ENCODE data around the gene PFKFB4. TPM values are rescaled to one million over a fixed set of nuclear protein-coding genes. Genes with fewer than 3 reads are reported as not detected.

PFKFB4 gene
- total RNA-seq, 3 donors from 2014 or later: 1.8 to 6.9 (median 5.2) TPM

DNA sequence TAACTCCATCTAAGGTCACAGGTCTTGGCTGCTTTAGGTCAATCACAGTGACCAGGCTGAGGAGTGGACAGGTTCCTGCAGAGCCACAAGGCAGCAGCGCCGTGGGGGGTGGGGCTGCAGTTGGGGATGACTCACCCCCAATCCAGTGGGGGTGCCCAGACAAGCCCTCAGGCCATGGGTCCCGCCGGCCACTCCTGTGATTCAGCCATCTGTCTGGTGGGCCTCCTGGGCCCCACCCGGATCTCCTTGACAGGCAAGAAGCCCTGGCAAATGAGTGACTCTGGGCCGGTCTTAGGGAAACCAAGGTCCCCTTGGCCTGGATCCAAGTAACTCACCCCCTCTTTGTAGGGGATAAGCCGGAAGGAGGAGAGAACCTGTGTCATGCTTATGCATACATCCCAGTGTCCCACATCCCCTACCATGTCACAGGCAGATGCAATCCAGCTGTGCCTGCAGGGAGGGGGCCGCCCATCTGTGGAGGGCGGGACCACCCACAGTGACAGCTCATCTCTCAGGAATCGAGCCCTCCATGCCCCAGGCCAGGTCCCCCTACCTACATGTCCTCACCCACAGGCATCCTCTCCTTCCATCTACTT, 39.0 kb upstream of the PFKFB4 start:
- DNase-seq (ENCODE audit: low spot score in 2 of 2): peak; percentile 43 to 63
- Histone ChIP-seq H3K4me3 (peak overlapping the region in 2 of 3 donors; percentile 56 to 74), H3K4me1 (peaks cover 14 to 15% of the 10 kb centered on the region in 2 donors), H3K9me3 (no peaks in the 10 kb centered on the region), H3K27ac (peak overlapping the region; percentile 91 to 94), H3K36me3 (peaks cover 3% of the 10 kb centered on the region), H3K27me3 (peaks cover 0 to 2% of the 10 kb centered on the region in 2 donors)
- intact Hi-C loops (cut with DNase I; ENCODE audit: low total_unique reads): no loop called here
- TF ChIP-seq POLR2AphosphoS5 (IDR thresholded peaks at IDR 0.05) (no peak), POLR2A (IDR thresholded peaks at IDR 0.05) (no peak)
- TF ChIP-seq, protein P1, sequence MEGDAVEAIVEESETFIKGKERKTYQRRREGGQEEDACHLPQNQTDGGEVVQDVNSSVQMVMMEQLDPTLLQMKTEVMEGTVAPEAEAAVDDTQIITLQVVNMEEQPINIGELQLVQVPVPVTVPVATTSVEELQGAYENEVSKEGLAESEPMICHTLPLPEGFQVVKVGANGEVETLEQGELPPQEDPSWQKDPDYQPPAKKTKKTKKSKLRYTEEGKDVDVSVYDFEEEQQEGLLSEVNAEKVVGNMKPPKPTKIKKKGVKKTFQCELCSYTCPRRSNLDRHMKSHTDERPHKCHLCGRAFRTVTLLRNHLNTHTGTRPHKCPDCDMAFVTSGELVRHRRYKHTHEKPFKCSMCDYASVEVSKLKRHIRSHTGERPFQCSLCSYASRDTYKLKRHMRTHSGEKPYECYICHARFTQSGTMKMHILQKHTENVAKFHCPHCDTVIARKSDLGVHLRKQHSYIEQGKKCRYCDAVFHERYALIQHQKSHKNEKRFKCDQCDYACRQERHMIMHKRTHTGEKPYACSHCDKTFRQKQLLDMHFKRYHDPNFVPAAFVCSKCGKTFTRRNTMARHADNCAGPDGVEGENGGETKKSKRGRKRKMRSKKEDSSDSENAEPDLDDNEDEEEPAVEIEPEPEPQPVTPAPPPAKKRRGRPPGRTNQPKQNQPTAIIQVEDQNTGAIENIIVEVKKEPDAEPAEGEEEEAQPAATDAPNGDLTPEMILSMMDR (IDR thresholded peaks at IDR 0.05): no peak

DNA sequence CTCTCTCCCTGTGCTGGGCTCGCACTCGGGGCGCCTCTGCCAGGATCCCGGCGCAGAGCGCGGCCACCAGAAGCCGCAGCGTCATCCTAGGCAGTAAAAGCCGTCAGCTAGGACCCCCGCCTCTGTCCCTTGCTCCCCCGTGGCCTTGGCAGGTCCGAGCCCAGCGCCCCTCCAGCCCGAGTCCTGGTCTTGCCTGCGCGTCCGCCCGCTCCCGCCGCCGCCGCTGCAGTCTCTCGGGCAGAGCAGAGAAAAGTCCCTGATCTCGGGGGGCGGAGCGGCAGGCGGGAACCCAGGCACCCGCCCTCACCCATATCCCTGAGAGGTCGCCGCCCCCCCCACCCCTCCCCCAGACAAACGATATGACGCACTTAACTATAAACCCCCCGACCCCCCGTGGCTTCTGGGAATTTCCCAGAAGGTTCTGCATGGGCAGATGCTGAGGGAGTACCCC, 38.5 kb upstream of the PFKFB4 start, which contains the start of gene COL7A1:
COL7A1 (minus strand) TSS at position 255 of the 451 bp plus-strand sequence; CDS start at position 85, 170 bp downstream.
- Histone ChIP-seq H3K27me3 (peaks cover 0 to 2% of the 10 kb centered on the region in 2 donors), H3K9me3 (no peaks in the 10 kb centered on the region), H3K4me3 (peak within 1 kb of the TSS; percentile 33 to 74 (median 56)), H3K4me1 (peaks cover 9 to 15% of the 10 kb centered on the region in 2 donors), H3K36me3 (no peaks in the 10 kb centered on the region), H3K27ac (peak within 1 kb of the TSS; percentile 91 to 94)
- DNase-seq (ENCODE audit: low spot score in 2 of 2): no peak
- TF ChIP-seq, protein P1 (IDR thresholded peaks at IDR 0.05): no peak
- TF ChIP-seq POLR2AphosphoS5 (IDR thresholded peaks at IDR 0.05): no peak
- no peak for TF ChIP-seq POLR2A (IDR thresholded peaks at IDR 0.05)
- intact Hi-C loops (cut with DNase I; ENCODE audit: low total_unique reads): no loop called here

DNA sequence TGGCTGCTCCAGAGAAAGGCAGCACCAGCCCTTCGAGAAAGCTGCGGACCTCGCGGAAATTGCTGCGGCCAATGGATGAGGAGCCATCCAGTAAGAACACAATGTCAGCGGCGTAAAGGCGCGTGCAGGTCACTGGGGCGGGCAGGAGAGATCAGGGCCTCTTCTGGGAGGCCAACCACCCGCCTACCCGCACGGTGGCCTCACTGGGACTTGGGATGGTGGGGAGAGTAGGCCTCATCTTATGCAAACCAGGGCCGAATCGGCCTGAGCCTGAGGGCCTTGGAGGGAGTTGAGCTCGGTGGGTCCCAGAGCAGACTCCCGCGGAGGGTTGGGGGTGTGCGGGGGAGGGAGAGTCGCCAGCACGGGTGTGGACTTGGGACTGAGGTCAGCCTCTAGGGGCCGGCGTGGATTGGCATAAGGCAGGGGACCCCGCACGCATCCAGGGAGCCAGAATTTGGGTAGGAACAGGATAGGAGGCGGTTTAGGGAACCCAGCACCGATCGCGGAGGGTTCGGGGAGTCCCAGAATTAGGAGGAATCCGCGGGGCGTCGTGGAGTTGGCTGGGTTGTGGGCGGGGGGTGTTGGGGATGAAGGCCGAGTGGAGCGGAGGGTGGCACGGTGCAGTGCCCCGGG, 37.9 kb upstream of the PFKFB4 start:
- intact Hi-C loops (cut with DNase I; ENCODE audit: low total_unique reads): no loop called here
- H3K4me1 ChIP-seq: peaks cover 3 to 15% of the 10 kb centered on the region in 2 donors
- H3K27me3 ChIP-seq: peaks cover 0 to 2% of the 10 kb centered on the region in 2 donors
- H3K9me3 ChIP-seq: no peaks in the 10 kb centered on the region
- no peaks in the 10 kb centered on the region for H3K36me3 ChIP-seq
- peak overlapping the region; percentile 91 to 94 for H3K27ac ChIP-seq
- TF ChIP-seq, protein P1 (IDR thresholded peaks at IDR 0.05): no peak
- TF ChIP-seq POLR2A (IDR thresholded peaks at IDR 0.05): no peak
- TF ChIP-seq POLR2AphosphoS5 (IDR thresholded peaks at IDR 0.05): no peak
- peak overlapping the region; percentile 33 to 74 (median 56) for H3K4me3 ChIP-seq
- DNase-seq (ENCODE audit: low spot score in 2 of 2): no peak

DNA sequence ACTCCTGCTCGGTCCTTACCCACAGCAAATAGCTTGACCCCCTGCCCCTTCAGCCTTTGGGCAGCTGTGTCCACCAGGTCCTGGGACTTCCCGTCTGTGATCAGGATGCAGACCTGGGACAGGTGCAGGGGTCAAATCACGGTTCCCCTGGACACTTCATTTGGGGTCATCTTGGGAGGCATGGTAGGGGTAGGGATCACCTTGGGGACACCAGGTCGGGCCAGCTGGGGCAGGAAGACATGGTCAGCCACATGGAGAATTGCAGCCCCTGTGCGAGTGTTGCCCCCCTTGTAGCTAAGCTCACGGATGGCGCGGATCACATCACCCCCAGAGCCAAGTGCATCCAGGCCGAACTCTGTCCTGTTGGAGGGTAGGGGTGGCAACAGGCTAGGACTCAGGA, 36.7 kb upstream of the PFKFB4 start:
- H3K27me3 ChIP-seq: peaks cover 0 to 2% of the 10 kb centered on the region in 2 donors
- H3K27ac ChIP-seq: no peak overlapping the region
- TF ChIP-seq, protein P1 (IDR thresholded peaks at IDR 0.05): no peak
- TF ChIP-seq POLR2AphosphoS5 (IDR thresholded peaks at IDR 0.05): no peak
- H3K36me3 ChIP-seq: no peaks in the 10 kb centered on the region
- H3K4me1 ChIP-seq: peaks cover 0 to 7% of the 10 kb centered on the region in 2 donors
- H3K9me3 ChIP-seq: no peaks in the 10 kb centered on the region
- intact Hi-C loops (cut with DNase I; ENCODE audit: low total_unique reads): no loop called here
- no peak for DNase-seq (ENCODE audit: low spot score in 2 of 2)
- H3K4me3 ChIP-seq: no peak overlapping the region

DNA sequence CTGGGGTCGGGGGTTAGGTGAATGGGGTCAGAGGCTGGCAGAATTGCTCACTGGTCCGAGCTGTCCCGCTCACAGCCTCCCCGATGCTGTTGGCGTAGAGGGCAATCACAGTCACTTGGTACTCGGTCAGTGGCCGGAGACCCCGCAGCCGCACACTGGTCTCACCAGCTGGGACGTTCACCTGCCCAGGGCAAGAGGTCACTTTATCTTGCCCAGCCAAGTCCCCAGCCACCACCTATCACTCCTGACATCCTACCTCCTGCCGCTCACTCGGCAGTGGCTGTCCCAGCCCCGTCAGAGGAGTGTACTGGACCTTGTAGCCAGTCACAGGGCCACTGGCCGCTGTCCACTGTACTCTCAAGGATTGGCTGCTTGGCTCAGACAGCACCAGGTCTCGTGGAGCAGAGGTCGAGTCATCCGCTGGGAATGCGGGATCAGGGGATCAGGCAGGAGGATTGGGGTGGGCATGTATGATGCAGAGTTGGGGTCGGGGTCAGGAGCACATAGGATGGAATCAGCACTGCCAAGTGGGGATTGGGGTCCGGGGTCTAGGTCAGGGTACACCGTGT, 36.0 kb upstream of the PFKFB4 start:
- no peaks in the 10 kb centered on the region for H3K9me3 ChIP-seq
- TF ChIP-seq, protein P1 (IDR thresholded peaks at IDR 0.05): no peak
- no peak for TF ChIP-seq POLR2A (IDR thresholded peaks at IDR 0.05)
- no peak for DNase-seq (ENCODE audit: low spot score in 2 of 2)
- no peak overlapping the region for H3K4me3 ChIP-seq
- H3K27me3 ChIP-seq: peaks cover 0 to 2% of the 10 kb centered on the region in 2 donors
- no peak overlapping the region for H3K27ac ChIP-seq
- peaks cover 0 to 6% of the 10 kb centered on the region in 2 donors for H3K4me1 ChIP-seq
- H3K36me3 ChIP-seq: no peaks in the 10 kb centered on the region
- intact Hi-C loops (cut with DNase I; ENCODE audit: low total_unique reads): loop anchor here (1.0 kb wide), 1 partner anchor 15 kb away; no protein-coding TSS in a partner anchor
